Adrenal gland (tissue), 19 donors: ENCODE measurements around the gene HOTAIR. TPM values are rescaled to one million over a fixed set of nuclear protein-coding genes. Genes with fewer than 3 reads are reported as not detected.

ENCODE experiments used
- DNase-seq, 7 donors: peaks; one replicate each; pipeline ENCODE4 v3.0.0-alpha.2; 2019 to 2020
- H3K27ac ChIP-seq, 5 donors: fragments of 200-600 bp; sonication (generic) in 4 of 5; 1 replicate in 3 of 5; 2 replicates in 2 of 5; pipeline versions ENCODE4 v1.5.1 to v1.8.0; 2016 to 2020; ENCODE audit warnings: mild to moderate bottlenecking in 1 of 5
- H3K27me3 ChIP-seq: fragments of 200-600 bp; 2 replicates; pipeline ENCODE4 v1.8.0; 2021
- H3K36me3 ChIP-seq, 2 donors: fragments of 200-600 bp; replicated peaks in 1 of 2; 1 replicate in 1 of 2; 2 replicates in 1 of 2; pipeline versions ENCODE4 v1.5.1 to v1.8.0; 2018 to 2022
- H3K4me1 ChIP-seq, 2 donors: fragments of 200-600 bp; replicated peaks in 1 of 2; 1 replicate in 1 of 2; 2 replicates in 1 of 2; pipeline versions ENCODE4 v1.5.1 to v1.8.0; 2018 to 2021
- H3K4me3 ChIP-seq, 4 donors: fragments of 200-600 bp; sonication (generic) in 3 of 4; one replicate each; pipeline ENCODE4 v1.5.1; 2016 to 2018
- H3K9me3 ChIP-seq, 3 donors: fragments of 200-600 bp; sonication (generic) in 1 of 3; replicated peaks in 1 of 3; 1 replicate in 2 of 3; 2 replicates in 1 of 3; pipeline versions ENCODE4 v1.5.1 to v1.8.0; 2016 to 2021
- CTCF ChIP-seq, 6 experiments: fragments of 450-650 bp in 4 of 6; fragments of 200-600 bp in 2 of 6; sonication (generic) in 1 of 6; IDR thresholded peaks; 1 replicate in 5 of 6; 2 replicates in 1 of 6; pipeline versions ENCODE4 v1.5.1 to v1.8.0; 2016 to 2021; ENCODE audit warnings: antibody characterized with exemption in 6 of 6, mild to moderate bottlenecking in 2 of 6, moderate library complexity in 1 of 6
- POLR2A ChIP-seq, 2 donors: fragments of 450-650 bp; IDR thresholded peaks; one replicate each; pipeline ENCODE4 v1.6.1; 2017; ENCODE audit warnings: antibody characterized with exemption in 2 of 2, mild to moderate bottlenecking in 2 of 2, moderate library complexity in 1 of 2
- WGBS, 4 donors: extraction: QIAGEN DNeasy Blood & Tissue Kit in 2 of 4; methylation state at CpG; one replicate each; pipeline versions ENCODE4 v1.1.5 to v1.1.7; 2013 to 2017; 5-methylcytosine and 5-hydroxymethylcytosine counted together
- intact Hi-C, 2 donors: fragments of 100-400 bp; cut with DNase I; formaldehyde crosslinking; loops; one replicate each; pipeline versions ENCODE4 v1.14.1 to v1.15.0; 2022 to 2023
- long read RNA-seq, 10 donors: library from polyadenylated mRNA in 3 of 10; unstranded in 2 of 10; stranded (forward) in 1 of 10; transcript quantifications; one replicate each; pipeline ENCODE4 v2.0.0 and lab custom pipeline, GENCODE V29; 2021 to 2026
- polyA plus RNA-seq, 3 donors: library from polyadenylated mRNA; stranded (reverse); fragments of 200-250 nt in 2 of 3; fragments of 350-450 nt in 1 of 3; fragmentation: Illumina TruSeq in 1 of 3; extraction: RNeasy Lipid Tissue Mini Kit (QIAGEN cat#74804) in 1 of 3; gene quantifications; one replicate each; pipeline ENCODE4 v1.2.3, GENCODE V29; 2013 to 2014
- total RNA-seq, 9 donors: library from RNA; depleted of rRNA in 4 of 9; stranded (reverse); fragments of >200 nt in 4 of 9; fragments of 120-200 nt in 1 of 9; fragmentation: NEBNext Ultra II Directional in 1 of 9; extraction: Animal tissue kit (Norgen Biotek cat#: 25700) in 1 of 9; gene quantifications; one replicate each; pipeline versions ENCODE4 v1.1.0 to v1.2.4, GENCODE V29; 2013 to 2023
- donor health status: healthy with polysubstance abuse.
- donor health status: Bipolar disorder and iron deficiency.
- donor health status: DM: yes; HTN: yes; CAD: no.
- donor health status: DM: no; HTN: no; CAD: no.
- donor health status: DM: no; HTN: no; CAD: no.
- donor health status: DM: yes; HTN: yes; CAD: no.

Gene HOTAIR
- not detected for total RNA-seq
- not detected for polyA plus RNA-seq
- long read RNA-seq, donor 1, result 0 reads
- long read RNA-seq, donor 2, result 0 reads
- long read RNA-seq, donor 3, result 0 reads
- long read RNA-seq, donor 4, result 0 reads
- long read RNA-seq, donor 5, result 0 reads
- long read RNA-seq, donor 6, result 0 reads
- long read RNA-seq, donor 7, result 0 reads
- long read RNA-seq, donor 8, result 0 reads
- long read RNA-seq, donor 9, result 0 reads
- long read RNA-seq, donor 10, result 0 reads

GRCh38 chr12:53974084-53975063 lies at the start of gene HOTAIR:
Gene HOTAIR (minus strand): TSS chr12:53974954.
- H3K9me3 ChIP-seq, result no peaks in the 10 kb centered on the region
- TF ChIP-seq CTCF (IDR thresholded peaks at IDR 0.05), result no peak
- TF ChIP-seq POLR2A (IDR thresholded peaks at IDR 0.05), result no peak
- H3K4me1 ChIP-seq, result peaks cover 9 to 19% of the 10 kb centered on the region in 2 donors
- no peak for DNase-seq
- intact Hi-C loops, result no loop called here
- no peaks in the 10 kb centered on the region for H3K36me3 ChIP-seq
- no peak within 1 kb of the TSS for H3K27ac ChIP-seq
- H3K4me3 ChIP-seq, result peak within 1 kb of the TSS in 1 of 4 donors; percentile 47
- H3K27me3 ChIP-seq, result peaks cover 90% of the 10 kb centered on the region
- 1 to 4% (median 3%) methylated on average over 41 to 63 of the region's 63 CpGs for WGBS, 4 donors

GRCh38 chr12:54024127-54024526 lies 49.4 kb upstream of the HOTAIR start:
- 54 to 59% (median 56%) methylated on average over 16 to 17 of the region's 17 CpGs for WGBS, 4 donors
- Histone ChIP-seq H3K4me1 (peaks cover 17 to 23% of the 10 kb centered on the region in 2 donors), H3K27me3 (no peaks in the 10 kb centered on the region), H3K27ac (peak overlapping the region in 3 of 5 donors; percentile 25 to 95 (median 81)), H3K36me3 (no peaks in the 10 kb centered on the region), H3K4me3 (peak overlapping the region in 1 of 4 donors; percentile 21), H3K9me3 (no peaks in the 10 kb centered on the region)
- intact Hi-C loops, result no loop called here
- TF ChIP-seq POLR2A (IDR thresholded peaks at IDR 0.05), result no peak
- peak in 1 of 7 donors; percentile 62 for DNase-seq

- intact Hi-C loops, result no loop called here
- DNase-seq, result no peak
- Histone ChIP-seq H3K4me3 (no peak overlapping the region), H3K4me1 (peaks cover 11 to 24% of the 10 kb centered on the region in 2 donors), H3K27ac (peak overlapping the region in 3 of 5 donors; percentile 31 to 95 (median 75)), H3K36me3 (no peaks in the 10 kb centered on the region), H3K9me3 (no peaks in the 10 kb centered on the region), H3K27me3 (no peaks in the 10 kb centered on the region)
- 59 to 70% (median 63%) methylated on average over 8 of the region's 8 CpGs for whole genome bisulfite sequencing, 4 donors
- TF ChIP-seq CTCF (IDR thresholded peaks at IDR 0.05) (no peak), POLR2A (IDR thresholded peaks at IDR 0.05) (no peak)
Measured at GRCh38 chr12:54022960-54023884, 48.5 kb upstream of the HOTAIR start.

GRCh38 chr12:54021432-54022013 lies 46.8 kb upstream of the HOTAIR start:
- Histone ChIP-seq H3K9me3 (no peaks in the 10 kb centered on the region), H3K36me3 (no peaks in the 10 kb centered on the region), H3K27ac (peak overlapping the region in 3 of 5 donors; percentile 26 to 96 (median 95)), H3K4me3 (peak overlapping the region in 1 of 4 donors; percentile 73), H3K27me3 (no peaks in the 10 kb centered on the region), H3K4me1 (peaks cover 11 to 15% of the 10 kb centered on the region in 2 donors)
- DNase-seq, result peak in 1 of 7 donors; percentile 89
- intact Hi-C loops, result no loop called here
- peak in 1 of 2 donors; percentile 18 for TF ChIP-seq POLR2A (IDR thresholded peaks at IDR 0.05)
- peak in 3 of 6 experiments; percentile 10 to 20 (median 14) for TF ChIP-seq CTCF (IDR thresholded peaks at IDR 0.05)
- WGBS, 4 donors, result 54 to 64% (median 62%) methylated on average over 15 to 16 of the region's 16 CpGs
